HepG2 (cell line): ENCODE measurements around the gene APPBP2. TPM values are rescaled to one million over a fixed set of nuclear protein-coding genes. Genes with fewer than 3 reads are reported as not detected.

Experiments
- ATF7 ChIP-seq, 2 experiments: fragments of 450-650 bp in 1 of 2; sonication (generic) in 1 of 2; formaldehyde crosslinking in 1 of 2; IDR thresholded peaks; 2 replicates each; pipeline versions ENCODE4 v1.4.0 to v1.6.1; 2016 to 2020; ENCODE audit warnings: antibody characterized with exemption in 1 of 2, mild to moderate bottlenecking in 1 of 2, missing genetic modification reagents in 1 of 2
- NFYC ChIP-seq: IDR thresholded peaks from 2 replicates; pipeline ENCODE4 v1.6.1; 2016; ENCODE audit warnings: missing genetic modification reagents, missing compliant biosample characterization
- PHF5A ChIP-seq: IDR thresholded peaks from one replicate; pipeline ENCODE4 v1.6.1; 2018; ENCODE audit warnings: low read depth, missing genetic modification reagents; ENCODE audit not compliant: unreplicated experiment
- SAFB2 ChIP-seq: sonication (generic); formaldehyde crosslinking; IDR thresholded peaks from 2 replicates; pipeline ENCODE4 v1.5.1; 2020; ENCODE audit warnings: missing genetic modification reagents, low read depth, mild to moderate bottlenecking, borderline replicate concordance
- SMAD1 ChIP-seq: sonication (generic); formaldehyde crosslinking; IDR thresholded peaks from 2 replicates; pipeline ENCODE4 v1.4.0; 2020; ENCODE audit warnings: missing genetic modification reagents, low read depth, mild to moderate bottlenecking, borderline replicate concordance
- YEATS2 ChIP-seq: sonication (generic); formaldehyde crosslinking; IDR thresholded peaks from 2 replicates; pipeline ENCODE4 v1.4.0; 2020; ENCODE audit warnings: missing genetic modification reagents, borderline replicate concordance
- ZNF138 ChIP-seq: sonication (generic); formaldehyde crosslinking; IDR thresholded peaks from 2 replicates; pipeline ENCODE4 v1.5.0; 2020; ENCODE audit warnings: mild to moderate bottlenecking, low read depth, missing genetic modification reagents
- ZNF230 ChIP-seq: sonication (generic); formaldehyde crosslinking; IDR thresholded peaks from 2 replicates; pipeline ENCODE4 v1.4.0; 2020; ENCODE audit warnings: mild to moderate bottlenecking, missing genetic modification reagents
- ZNF431 ChIP-seq: sonication (generic); formaldehyde crosslinking; IDR thresholded peaks from 2 replicates; pipeline ENCODE4 v1.9.0; 2022; ENCODE audit warnings: missing genetic modification reagents, low read depth, mild to moderate bottlenecking, borderline replicate concordance
- ZNF44 ChIP-seq: sonication (generic); formaldehyde crosslinking; IDR thresholded peaks from 2 replicates; pipeline ENCODE4 v1.5.1; 2020; ENCODE audit warnings: mild to moderate bottlenecking, missing genetic modification reagents
- ZNF709 ChIP-seq: sonication (generic); formaldehyde crosslinking; IDR thresholded peaks from 2 replicates; pipeline ENCODE4 v1.5.0; 2020; ENCODE audit warnings: mild to moderate bottlenecking, missing genetic modification reagents
- ZNF720 ChIP-seq: sonication (generic); formaldehyde crosslinking; IDR thresholded peaks from 2 replicates; pipeline ENCODE4 v1.4.0; 2020; ENCODE audit warnings: missing genetic modification reagents
- ZNF850 ChIP-seq: sonication (generic); formaldehyde crosslinking; conservative IDR thresholded peaks from 2 replicates; pipeline ENCODE4 v1.9.0; 2021; ENCODE audit warnings: mild to moderate bottlenecking, missing genetic modification reagents
- polyA plus RNA-seq, 8 experiments: library from polyadenylated mRNA; depleted of rRNA in 3 of 8; stranded (reverse) in 7 of 8; unstranded in 1 of 8; fragments of >200 nt; fragmentation: Illumina TruSeq in 4 of 8; extraction: Trizol in 4 of 8; gene quantifications; 2 replicates each; pipeline versions ENCODE4 v1.2.1 to v1.2.3, GENCODE V29; 2011 to 2016; ENCODE audit warnings: low read depth in 4 of 8, missing spikeins in 1 of 8, mixed read lengths in 1 of 8; ENCODE audit not compliant: insufficient read depth in 1 of 8
- total RNA-seq, 5 experiments: library from RNA; depleted of rRNA; stranded (reverse); fragments of >200 nt; fragmentation: Illumina TruSeq; extraction: Trizol; gene quantifications; 2 replicates each; pipeline ENCODE4 v1.2.3, GENCODE V29; 2016; ENCODE audit warnings: low read depth in 1 of 5
- TF ChIP-seq, protein P1 (sequence below): sonication (generic); formaldehyde crosslinking; IDR thresholded peaks from 2 replicates; pipeline ENCODE4 v1.9.0; 2021; ENCODE audit warnings: missing genetic modification reagents, borderline replicate concordance
- TF ChIP-seq, protein P2 (sequence below): sonication (generic); formaldehyde crosslinking; IDR thresholded peaks from 2 replicates; pipeline ENCODE4 v1.5.0; 2020; ENCODE audit warnings: mild to moderate bottlenecking, missing genetic modification reagents, borderline replicate concordance
- TF ChIP-seq, protein P3 (sequence below): sonication (generic); formaldehyde crosslinking; IDR thresholded peaks from 2 replicates; pipeline ENCODE4 v1.4.0; 2020; ENCODE audit warnings: missing genetic modification reagents

The APPBP2 gene
- total and polyA plus RNA-seq, 2 of the 13 experiments (the other 11 are each of a cell fraction or from before 2014, with no cell fraction given) = 17.5 to 45.8 TPM

DNA sequence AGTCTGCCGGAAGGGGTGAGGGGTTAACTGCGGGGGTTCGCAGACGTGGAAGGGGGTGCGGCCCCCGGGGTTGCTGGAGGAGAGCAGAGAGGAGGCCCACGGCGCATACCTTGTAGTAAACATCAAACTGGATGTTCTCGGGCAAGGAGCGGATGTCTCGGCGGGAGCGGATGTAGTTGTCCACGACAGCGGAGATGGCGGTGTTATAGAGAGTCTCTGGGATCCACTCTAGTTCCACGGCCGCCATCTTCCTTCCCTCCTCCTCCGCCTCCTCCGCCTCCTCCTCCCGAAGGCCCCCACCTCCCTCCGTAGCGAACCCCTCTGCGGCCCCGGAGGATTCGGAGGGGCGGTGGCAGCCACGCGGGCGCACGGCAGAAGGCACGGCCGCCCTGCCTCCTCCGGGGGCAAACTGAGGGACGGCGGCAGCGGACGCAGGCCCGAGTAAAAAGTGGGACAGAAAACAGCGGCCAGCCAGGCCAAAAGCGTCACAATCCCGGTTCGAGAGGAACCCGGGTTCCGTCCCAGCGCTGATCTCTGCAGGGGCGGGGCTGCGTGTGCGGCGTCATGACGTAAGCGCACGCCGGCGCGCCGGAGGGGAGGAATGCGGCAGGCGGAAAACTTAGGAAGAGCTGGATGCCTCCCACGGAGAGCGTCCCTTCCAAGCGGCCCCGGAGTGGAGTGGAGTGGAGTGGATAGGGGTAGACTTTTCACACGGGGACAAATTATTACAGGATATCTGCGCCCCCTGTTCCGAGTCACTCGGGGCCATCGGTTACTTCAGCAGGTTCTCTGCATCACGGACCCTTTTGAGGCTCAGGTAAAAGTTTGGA lies at the start of gene APPBP2 (continued):
- peak; percentile 85 for TF ChIP-seq PHF5A (CRISPR knock-in tag)
- peak; percentile 93 for TF ChIP-seq YEATS2
- TF ChIP-seq, protein P1, sequence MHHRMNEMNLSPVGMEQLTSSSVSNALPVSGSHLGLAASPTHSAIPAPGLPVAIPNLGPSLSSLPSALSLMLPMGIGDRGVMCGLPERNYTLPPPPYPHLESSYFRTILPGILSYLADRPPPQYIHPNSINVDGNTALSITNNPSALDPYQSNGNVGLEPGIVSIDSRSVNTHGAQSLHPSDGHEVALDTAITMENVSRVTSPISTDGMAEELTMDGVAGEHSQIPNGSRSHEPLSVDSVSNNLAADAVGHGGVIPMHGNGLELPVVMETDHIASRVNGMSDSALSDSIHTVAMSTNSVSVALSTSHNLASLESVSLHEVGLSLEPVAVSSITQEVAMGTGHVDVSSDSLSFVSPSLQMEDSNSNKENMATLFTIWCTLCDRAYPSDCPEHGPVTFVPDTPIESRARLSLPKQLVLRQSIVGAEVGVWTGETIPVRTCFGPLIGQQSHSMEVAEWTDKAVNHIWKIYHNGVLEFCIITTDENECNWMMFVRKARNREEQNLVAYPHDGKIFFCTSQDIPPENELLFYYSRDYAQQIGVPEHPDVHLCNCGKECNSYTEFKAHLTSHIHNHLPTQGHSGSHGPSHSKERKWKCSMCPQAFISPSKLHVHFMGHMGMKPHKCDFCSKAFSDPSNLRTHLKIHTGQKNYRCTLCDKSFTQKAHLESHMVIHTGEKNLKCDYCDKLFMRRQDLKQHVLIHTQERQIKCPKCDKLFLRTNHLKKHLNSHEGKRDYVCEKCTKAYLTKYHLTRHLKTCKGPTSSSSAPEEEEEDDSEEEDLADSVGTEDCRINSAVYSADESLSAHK (CRISPR knock-in tag) = no peak
- TF ChIP-seq SAFB2 = peak; percentile 96
- TF ChIP-seq ZNF850 = no peak
- no peak for TF ChIP-seq ZNF720 (CRISPR knock-in tag)
- peak; percentile 89; the same call in 1 of the 2 replicates for TF ChIP-seq ZNF431 (CRISPR knock-in tag)
- TF ChIP-seq SMAD1 (CRISPR knock-in tag) = no peak; the same call in 1 of the 2 replicates
- TF ChIP-seq ZNF709 (CRISPR knock-in tag) = peak; percentile 87
- TF ChIP-seq ATF7 (IDR thresholded peaks at IDR 0.05) = peak; percentile 71
- TF ChIP-seq ATF7 (CRISPR knock-in tag; IDR thresholded peaks at IDR 0.05) = peak; percentile 93
- no peak for TF ChIP-seq ZNF138 (CRISPR knock-in tag)
- TF ChIP-seq, protein P2, sequence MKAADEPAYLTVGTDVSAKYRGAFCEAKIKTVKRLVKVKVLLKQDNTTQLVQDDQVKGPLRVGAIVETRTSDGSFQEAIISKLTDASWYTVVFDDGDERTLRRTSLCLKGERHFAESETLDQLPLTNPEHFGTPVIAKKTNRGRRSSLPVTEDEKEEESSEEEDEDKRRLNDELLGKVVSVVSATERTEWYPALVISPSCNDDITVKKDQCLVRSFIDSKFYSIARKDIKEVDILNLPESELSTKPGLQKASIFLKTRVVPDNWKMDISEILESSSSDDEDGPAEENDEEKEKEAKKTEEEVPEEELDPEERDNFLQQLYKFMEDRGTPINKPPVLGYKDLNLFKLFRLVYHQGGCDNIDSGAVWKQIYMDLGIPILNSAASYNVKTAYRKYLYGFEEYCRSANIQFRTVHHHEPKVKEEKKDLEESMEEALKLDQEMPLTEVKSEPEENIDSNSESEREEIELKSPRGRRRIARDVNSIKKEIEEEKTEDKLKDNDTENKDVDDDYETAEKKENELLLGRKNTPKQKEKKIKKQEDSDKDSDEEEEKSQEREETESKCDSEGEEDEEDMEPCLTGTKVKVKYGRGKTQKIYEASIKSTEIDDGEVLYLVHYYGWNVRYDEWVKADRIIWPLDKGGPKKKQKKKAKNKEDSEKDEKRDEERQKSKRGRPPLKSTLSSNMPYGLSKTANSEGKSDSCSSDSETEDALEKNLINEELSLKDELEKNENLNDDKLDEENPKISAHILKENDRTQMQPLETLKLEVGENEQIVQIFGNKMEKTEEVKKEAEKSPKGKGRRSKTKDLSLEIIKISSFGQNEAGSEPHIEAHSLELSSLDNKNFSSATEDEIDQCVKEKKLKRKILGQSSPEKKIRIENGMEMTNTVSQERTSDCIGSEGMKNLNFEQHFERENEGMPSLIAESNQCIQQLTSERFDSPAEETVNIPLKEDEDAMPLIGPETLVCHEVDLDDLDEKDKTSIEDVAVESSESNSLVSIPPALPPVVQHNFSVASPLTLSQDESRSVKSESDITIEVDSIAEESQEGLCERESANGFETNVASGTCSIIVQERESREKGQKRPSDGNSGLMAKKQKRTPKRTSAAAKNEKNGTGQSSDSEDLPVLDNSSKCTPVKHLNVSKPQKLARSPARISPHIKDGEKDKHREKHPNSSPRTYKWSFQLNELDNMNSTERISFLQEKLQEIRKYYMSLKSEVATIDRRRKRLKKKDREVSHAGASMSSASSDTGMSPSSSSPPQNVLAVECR (CRISPR knock-in tag) = peak; percentile 98
- TF ChIP-seq NFYC (CRISPR knock-in tag) = no peak; the same call in 1 of the 2 replicates
- TF ChIP-seq, protein P3, sequence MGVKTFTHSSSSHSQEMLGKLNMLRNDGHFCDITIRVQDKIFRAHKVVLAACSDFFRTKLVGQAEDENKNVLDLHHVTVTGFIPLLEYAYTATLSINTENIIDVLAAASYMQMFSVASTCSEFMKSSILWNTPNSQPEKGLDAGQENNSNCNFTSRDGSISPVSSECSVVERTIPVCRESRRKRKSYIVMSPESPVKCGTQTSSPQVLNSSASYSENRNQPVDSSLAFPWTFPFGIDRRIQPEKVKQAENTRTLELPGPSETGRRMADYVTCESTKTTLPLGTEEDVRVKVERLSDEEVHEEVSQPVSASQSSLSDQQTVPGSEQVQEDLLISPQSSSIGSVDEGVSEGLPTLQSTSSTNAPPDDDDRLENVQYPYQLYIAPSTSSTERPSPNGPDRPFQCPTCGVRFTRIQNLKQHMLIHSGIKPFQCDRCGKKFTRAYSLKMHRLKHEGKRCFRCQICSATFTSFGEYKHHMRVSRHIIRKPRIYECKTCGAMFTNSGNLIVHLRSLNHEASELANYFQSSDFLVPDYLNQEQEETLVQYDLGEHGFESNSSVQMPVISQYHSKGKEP = peak; percentile 78; the same call in 1 of the 2 replicates
- TF ChIP-seq ZNF44 (CRISPR knock-in tag) = peak; percentile 83; the same call in 1 of the 2 replicates
- TF ChIP-seq ZNF230 (CRISPR knock-in tag) = peak; percentile 61; the same call in 1 of the 2 replicates
